Measurements from ENCODE around the gene STAP1. TPM values are rescaled to one million over a fixed set of nuclear protein-coding genes. Genes with fewer than 3 reads are reported as not detected.

Gene STAP1
- not detected in 2 replicates for total RNA-seq
- 0.10 TPM in 1 of 2 replicates, not detected in the other for polyA plus RNA-seq

- no peak within 1 kb of the TSS for H3K4me3 ChIP-seq
- TF ChIP-seq CTCF (IDR thresholded peaks at IDR 0.05; ENCODE audit: low read depth, low read length): no peak
- H3K4me1 ChIP-seq (ENCODE audit: low read depth): peaks cover 4% of the 10 kb centered on the region
- no peak for DNase-seq (ENCODE audit: low read depth in 1 of 2, low spot score in 1 of 2)
- no peaks in the 10 kb centered on the region for H3K9me3 ChIP-seq (ENCODE audit: low read depth)
- H3K27ac ChIP-seq: no peak within 1 kb of the TSS
- H3K36me3 ChIP-seq: no peaks in the 10 kb centered on the region
- H3K27me3 ChIP-seq: no peaks in the 10 kb centered on the region
Measured at GRCh38 chr4:67558493-67558892, at the start of gene STAP1. STAP1 (plus strand) TSS chr4:67558727; CDS start chr4:67558810, 83 bp downstream.

- no peak for TF ChIP-seq CTCF (IDR thresholded peaks at IDR 0.05; ENCODE audit: low read depth, low read length)
- H3K4me3 ChIP-seq: no peak overlapping the region
Measured at GRCh38 chr4:67512501-67512900, 46.0 kb upstream of the STAP1 start.

GRCh38 chr4:67520141-67520540 is 38.4 kb upstream of the STAP1 start:
- TF ChIP-seq CTCF (IDR thresholded peaks at IDR 0.05; ENCODE audit: low read depth, low read length): no peak
- H3K4me3 ChIP-seq: no peak overlapping the region
- H3K4me1 ChIP-seq (ENCODE audit: low read depth): no peaks in the 10 kb centered on the region
- no peaks in the 10 kb centered on the region for H3K9me3 ChIP-seq (ENCODE audit: low read depth)
- no peaks in the 10 kb centered on the region for H3K27me3 ChIP-seq
- H3K27ac ChIP-seq: no peak overlapping the region
- DNase-seq (ENCODE audit: low read depth in 1 of 2, low spot score in 1 of 2): no peak
- peaks cover 10% of the 10 kb centered on the region for H3K36me3 ChIP-seq

More at GRCh38 chr4:67512501-67512900, 46.0 kb upstream of the STAP1 start:
- no peak for DNase-seq (ENCODE audit: low read depth in 1 of 2, low spot score in 1 of 2)
- no peaks in the 10 kb centered on the region for H3K9me3 ChIP-seq (ENCODE audit: low read depth)
- H3K36me3 ChIP-seq: peaks cover 14% of the 10 kb centered on the region
- peaks cover 12% of the 10 kb centered on the region for H3K4me1 ChIP-seq (ENCODE audit: low read depth)
- no peak overlapping the region for H3K27ac ChIP-seq
- H3K27me3 ChIP-seq: no peaks in the 10 kb centered on the region

- DNase-seq (ENCODE audit: low read depth in 1 of 2, low spot score in 1 of 2): no peak
- no peak overlapping the region for H3K4me3 ChIP-seq
- no peaks in the 10 kb centered on the region for H3K9me3 ChIP-seq (ENCODE audit: low read depth)
- TF ChIP-seq CTCF (IDR thresholded peaks at IDR 0.05; ENCODE audit: low read depth, low read length): no peak
- H3K36me3 ChIP-seq: peaks cover 10% of the 10 kb centered on the region
- H3K27ac ChIP-seq: no peak overlapping the region
- no peaks in the 10 kb centered on the region for H3K4me1 ChIP-seq (ENCODE audit: low read depth)
- no peaks in the 10 kb centered on the region for H3K27me3 ChIP-seq
Measured at GRCh38 chr4:67521506-67521905, 37.0 kb upstream of the STAP1 start.

- Histone ChIP-seq H3K27ac (no peak overlapping the region), H3K27me3 (no peaks in the 10 kb centered on the region), H3K4me3 (no peak overlapping the region), H3K4me1 (ENCODE audit: low read depth) (no peaks in the 10 kb centered on the region), H3K36me3 (peaks cover 10% of the 10 kb centered on the region), H3K9me3 (ENCODE audit: low read depth) (no peaks in the 10 kb centered on the region)
- no peak for DNase-seq (ENCODE audit: low read depth in 1 of 2, low spot score in 1 of 2)
- no peak for TF ChIP-seq CTCF (IDR thresholded peaks at IDR 0.05; ENCODE audit: low read depth, low read length)
Measured at GRCh38 chr4:67522230-67522629, 36.3 kb upstream of the STAP1 start.

Data from cardiac muscle cell (in vitro differentiated cells and primary cell).